Measurements from ENCODE around the gene GRID1.

Gene GRID1

GRCh38 chr10:86335257-86335656 lies 31.3 kb downstream of the GRID1 start:
- DNase-seq (ENCODE audit: low spot score) = no peak
- no peak for TF ChIP-seq CTCF (IDR thresholded peaks at IDR 0.05; ENCODE audit: extremely low read depth, insufficient read depth, missing control alignments)
- in situ Hi-C loops (cut with MboI; ENCODE audit: low pct_unique_long_range_greater_than_20kb, low sequenced_read_pairs, unreplicated experiment) = no loop called here

- in situ Hi-C loops (cut with MboI; ENCODE audit: low pct_unique_long_range_greater_than_20kb, low sequenced_read_pairs, unreplicated experiment) = no loop called here
- TF ChIP-seq CTCF (IDR thresholded peaks at IDR 0.05; ENCODE audit: extremely low read depth, insufficient read depth, missing control alignments) = no peak
- no peak for DNase-seq (ENCODE audit: low spot score)
These were observed 32.0 kb downstream of the GRID1 start for GRCh38 chr10:86334488-86335085.

GRCh38 chr10:86333826-86334487 lies 32.6 kb downstream of the GRID1 start:
- no peak for DNase-seq (ENCODE audit: low spot score)
- in situ Hi-C loops (cut with MboI; ENCODE audit: low pct_unique_long_range_greater_than_20kb, low sequenced_read_pairs, unreplicated experiment) = no loop called here
- no peak for TF ChIP-seq CTCF (IDR thresholded peaks at IDR 0.05; ENCODE audit: extremely low read depth, insufficient read depth, missing control alignments)

GRCh38 chr10:86331861-86332260 lies 34.7 kb downstream of the GRID1 start:
- TF ChIP-seq CTCF (IDR thresholded peaks at IDR 0.05; ENCODE audit: extremely low read depth, insufficient read depth, missing control alignments) = no peak
- in situ Hi-C loops (cut with MboI; ENCODE audit: low pct_unique_long_range_greater_than_20kb, low sequenced_read_pairs, unreplicated experiment) = no loop called here
- no peak for DNase-seq (ENCODE audit: low spot score)

- no peak for TF ChIP-seq CTCF (IDR thresholded peaks at IDR 0.05; ENCODE audit: extremely low read depth, insufficient read depth, missing control alignments)
- DNase-seq (ENCODE audit: low spot score) = no peak
- in situ Hi-C loops (cut with MboI; ENCODE audit: low pct_unique_long_range_greater_than_20kb, low sequenced_read_pairs, unreplicated experiment) = no loop called here
These were observed 35.5 kb downstream of the GRID1 start for GRCh38 chr10:86330778-86331763.

GRCh38 chr10:86329896-86330680 lies 36.5 kb downstream of the GRID1 start:
- in situ Hi-C loops (cut with MboI; ENCODE audit: low pct_unique_long_range_greater_than_20kb, low sequenced_read_pairs, unreplicated experiment) = no loop called here
- no peak for TF ChIP-seq CTCF (IDR thresholded peaks at IDR 0.05; ENCODE audit: extremely low read depth, insufficient read depth, missing control alignments)
- DNase-seq (ENCODE audit: low spot score) = no peak
